ENCODE results near the gene KCP.

Gene KCP

DNA sequence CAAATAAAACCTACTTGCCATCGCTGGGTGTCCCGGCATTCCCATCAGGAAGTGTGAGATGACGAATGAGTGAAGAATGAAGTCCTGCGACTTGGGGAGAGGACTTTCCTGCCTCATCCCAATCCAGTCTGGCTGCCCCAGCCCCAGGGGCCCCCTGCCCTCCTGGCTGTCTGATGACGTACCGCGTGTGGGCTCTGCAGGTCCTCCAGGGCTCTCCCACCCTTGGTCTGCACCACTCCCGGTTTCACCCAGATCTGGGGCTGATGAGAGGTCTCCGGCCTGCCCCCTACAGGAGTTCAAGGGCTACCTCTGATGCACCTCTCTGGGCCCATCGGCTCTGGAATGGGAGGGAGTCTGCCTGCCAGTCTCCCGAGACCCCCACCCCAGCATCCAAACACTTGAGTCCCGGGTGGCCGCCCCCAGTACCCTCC is 38.1 kb downstream of the KCP start:
- no peak for DNase-seq (ENCODE audit: low read depth)

- DNase-seq (ENCODE audit: low read depth) = no peak
These were observed 39.5 kb downstream of the KCP start for GRCh38 chr7:128871050-128871449.

GRCh38 chr7:128869944-128870285 is 40.6 kb downstream of the KCP start:
- DNase-seq (ENCODE audit: low read depth) = no peak

- no peak for DNase-seq (ENCODE audit: low read depth)
These were observed 41.2 kb downstream of the KCP start for GRCh38 chr7:128869138-128869943.

DNA sequence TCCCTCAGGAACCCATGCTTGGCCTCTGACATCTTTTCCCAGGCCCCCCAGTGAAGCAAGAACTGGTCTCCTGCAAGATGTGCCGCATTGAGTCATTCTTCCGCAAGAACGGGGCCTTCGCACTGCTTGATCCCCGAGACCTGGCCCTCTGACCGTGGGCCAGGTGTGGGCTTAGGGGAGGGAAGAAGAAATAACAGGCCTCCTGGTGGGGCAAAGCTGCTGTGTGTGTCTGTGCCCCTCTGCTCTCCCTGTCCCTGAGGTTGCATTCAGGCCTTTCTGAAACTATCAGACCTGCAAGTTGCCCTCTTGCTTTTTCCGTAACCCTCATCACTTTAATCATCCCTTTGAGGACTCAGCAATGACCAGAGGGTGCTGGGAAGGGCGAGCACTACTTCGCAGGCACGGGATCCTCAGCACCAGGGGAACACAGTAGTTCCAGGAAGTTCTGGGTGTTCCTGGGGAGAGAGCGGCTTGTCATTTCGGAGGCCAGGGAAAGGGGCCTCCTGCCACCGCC is 41.8 kb downstream of the KCP start:
- DNase-seq (ENCODE audit: low read depth) = no peak

- DNase-seq (ENCODE audit: low read depth) = no peak
These were observed 42.5 kb downstream of the KCP start for GRCh38 chr7:128867842-128868623.

- DNase-seq (ENCODE audit: low read depth) = no peak
These were observed 43.3 kb downstream of the KCP start for GRCh38 chr7:128867241-128867640.

DNA sequence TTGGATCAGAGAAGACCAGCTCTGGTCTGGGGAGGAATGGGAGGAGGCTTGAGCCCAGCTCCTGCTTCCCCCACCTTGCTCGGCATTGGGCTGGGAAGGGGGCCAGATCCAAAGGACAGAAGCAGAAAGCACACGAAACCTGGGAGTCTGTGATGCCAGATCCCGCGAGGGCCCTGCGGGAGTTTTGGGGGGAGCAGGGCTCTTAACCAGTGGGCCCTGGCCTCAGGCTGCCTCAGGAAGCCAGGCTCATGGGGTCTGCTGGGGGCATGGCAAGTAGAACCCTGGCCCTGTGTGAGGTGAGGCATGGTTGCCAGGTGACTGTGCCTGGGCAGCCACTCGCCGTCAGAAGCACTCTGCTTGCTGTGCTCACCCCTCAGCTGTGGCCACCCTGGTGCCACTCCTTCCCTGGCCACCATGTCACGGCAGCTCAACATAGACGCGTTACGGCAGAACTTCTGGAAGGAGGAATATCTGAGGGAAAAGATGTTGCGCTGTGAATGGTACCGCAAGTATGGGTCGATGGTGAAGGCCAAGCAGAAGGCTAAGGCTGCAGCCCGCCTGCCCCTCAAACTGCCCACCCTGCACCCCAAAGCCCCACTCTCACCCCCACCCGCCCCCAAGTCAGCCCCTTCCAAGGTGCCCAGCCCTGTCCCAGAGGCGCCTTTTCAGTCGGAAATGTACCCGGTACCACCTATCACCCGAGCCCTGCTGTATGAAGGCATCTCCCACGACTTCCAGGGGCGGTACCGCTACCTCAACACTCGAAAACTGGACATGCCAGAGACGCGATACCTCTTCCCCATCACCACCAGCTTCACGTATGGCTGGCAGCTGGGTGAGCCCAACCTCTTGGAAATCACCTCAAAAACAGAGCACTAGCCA is 44.3 kb downstream of the KCP start:
- no peak for DNase-seq (ENCODE audit: low read depth)

GRCh38 chr7:128865303-128865702 is 45.2 kb downstream of the KCP start:
- DNase-seq (ENCODE audit: low read depth) = no peak

DNA sequence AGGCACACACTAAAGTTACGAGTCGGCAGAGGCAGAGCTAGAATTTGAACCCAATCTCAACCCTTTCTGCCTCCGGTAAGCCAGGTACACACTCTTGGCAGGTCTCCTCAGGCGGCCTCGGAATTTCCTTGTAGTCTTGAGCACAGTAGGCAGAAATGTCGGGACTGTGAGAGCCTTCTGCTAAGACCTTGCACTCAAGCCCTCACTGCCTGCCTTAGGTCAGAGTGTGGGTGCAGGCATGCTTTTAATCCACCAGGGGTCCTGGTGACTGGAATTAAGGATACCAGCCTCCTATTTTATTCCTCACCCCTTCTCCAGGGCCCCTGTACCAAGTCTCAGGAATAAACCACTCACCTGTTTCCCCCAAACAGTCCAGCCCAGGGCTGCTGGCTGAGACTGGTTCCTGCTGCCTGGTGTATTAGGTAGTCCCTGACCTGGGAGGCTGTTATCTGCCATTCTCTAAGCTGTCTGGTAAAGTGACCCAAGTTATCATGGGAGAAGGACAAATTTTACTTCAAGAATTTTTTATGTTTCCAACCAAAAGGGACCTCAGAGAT is 47.0 kb downstream of the KCP start:
- peak; percentile 20 for DNase-seq (ENCODE audit: low read depth)

- peak; percentile 99 for DNase-seq (ENCODE audit: low read depth)
These were observed 47.7 kb downstream of the KCP start, which contains the start of gene ATP6V1F for GRCh38 chr7:128862571-128863432. TSS of gene ATP6V1F (plus strand) at chr7:128862856. CDS start at chr7:128862905, 49 bp downstream.

DNA sequence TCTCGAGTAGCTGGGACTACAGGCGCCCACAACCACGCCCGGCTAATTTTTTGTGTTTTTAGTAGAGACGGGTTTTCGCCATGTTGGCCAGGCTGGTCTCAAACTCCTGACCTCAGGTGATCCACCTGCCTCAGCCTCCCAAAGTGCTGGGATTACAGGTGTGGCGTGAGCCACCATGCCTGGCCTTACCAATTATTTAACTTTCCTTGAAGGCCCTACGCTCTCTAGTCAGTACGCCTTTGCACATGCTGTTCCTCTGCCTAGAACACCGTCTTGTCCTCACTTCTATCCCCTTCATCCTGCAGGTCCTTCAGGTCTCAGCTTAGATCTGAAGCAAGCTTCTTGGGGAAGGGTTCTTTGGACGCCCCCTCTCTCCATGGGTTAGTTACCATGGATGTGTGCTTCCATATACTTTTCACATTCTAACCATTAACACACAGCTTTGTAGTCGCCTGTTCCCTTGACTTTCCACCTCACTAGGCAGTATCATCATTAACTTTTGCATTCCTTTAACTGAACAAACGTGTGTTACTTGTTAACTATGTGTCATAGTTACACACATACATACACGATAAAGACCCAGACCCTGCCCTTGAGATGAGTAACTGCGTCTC is 48.4 kb downstream of the KCP start:
- no peak for DNase-seq (ENCODE audit: low read depth)

DNA sequence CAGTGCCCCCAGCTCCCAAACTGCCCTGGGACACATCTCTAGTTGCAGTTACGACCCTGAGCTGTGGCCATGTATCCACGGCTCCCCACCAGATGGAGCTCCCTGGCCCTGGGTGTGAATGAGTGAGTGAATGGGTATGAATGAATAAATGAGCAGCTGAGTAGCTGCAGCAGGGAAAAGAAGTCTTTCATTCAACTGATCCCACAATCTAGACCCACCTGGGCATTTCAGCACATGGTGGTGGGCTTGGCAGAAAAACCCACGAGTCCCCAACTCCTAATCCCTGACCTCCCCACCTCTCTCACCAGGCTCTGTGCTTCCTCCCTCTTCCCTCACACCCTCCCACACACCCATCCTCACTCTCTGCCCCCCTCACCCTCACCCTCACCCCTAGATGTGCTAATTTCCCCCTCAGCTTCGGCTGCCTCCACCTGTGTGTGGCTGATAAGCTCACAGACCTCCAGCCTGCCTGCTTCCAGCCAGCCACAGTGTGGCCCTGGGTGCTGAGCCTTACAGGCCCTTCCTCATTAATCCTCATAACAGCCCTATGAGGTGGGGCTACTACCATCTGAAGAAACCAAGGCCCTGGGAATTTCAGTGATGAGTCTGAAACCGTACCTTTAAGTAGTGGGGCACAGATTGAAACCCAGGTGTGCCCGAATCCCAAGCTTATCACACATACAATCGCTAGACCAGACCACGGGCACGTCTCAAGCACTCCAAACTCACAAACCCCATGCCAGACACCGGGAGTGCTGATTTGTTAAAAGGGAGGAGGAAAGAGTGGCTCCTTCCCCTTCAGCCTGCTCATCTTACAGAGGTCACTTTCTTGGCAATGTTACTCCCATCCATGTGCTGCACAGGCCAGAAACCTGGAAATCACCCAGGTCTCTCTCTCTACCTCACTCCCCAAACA is 50.1 kb downstream of the KCP start:
- no peak for DNase-seq (ENCODE audit: low read depth)

- DNase-seq (ENCODE audit: low read depth) = no peak
These were observed 51.0 kb downstream of the KCP start for GRCh38 chr7:128859232-128860157.

DNA sequence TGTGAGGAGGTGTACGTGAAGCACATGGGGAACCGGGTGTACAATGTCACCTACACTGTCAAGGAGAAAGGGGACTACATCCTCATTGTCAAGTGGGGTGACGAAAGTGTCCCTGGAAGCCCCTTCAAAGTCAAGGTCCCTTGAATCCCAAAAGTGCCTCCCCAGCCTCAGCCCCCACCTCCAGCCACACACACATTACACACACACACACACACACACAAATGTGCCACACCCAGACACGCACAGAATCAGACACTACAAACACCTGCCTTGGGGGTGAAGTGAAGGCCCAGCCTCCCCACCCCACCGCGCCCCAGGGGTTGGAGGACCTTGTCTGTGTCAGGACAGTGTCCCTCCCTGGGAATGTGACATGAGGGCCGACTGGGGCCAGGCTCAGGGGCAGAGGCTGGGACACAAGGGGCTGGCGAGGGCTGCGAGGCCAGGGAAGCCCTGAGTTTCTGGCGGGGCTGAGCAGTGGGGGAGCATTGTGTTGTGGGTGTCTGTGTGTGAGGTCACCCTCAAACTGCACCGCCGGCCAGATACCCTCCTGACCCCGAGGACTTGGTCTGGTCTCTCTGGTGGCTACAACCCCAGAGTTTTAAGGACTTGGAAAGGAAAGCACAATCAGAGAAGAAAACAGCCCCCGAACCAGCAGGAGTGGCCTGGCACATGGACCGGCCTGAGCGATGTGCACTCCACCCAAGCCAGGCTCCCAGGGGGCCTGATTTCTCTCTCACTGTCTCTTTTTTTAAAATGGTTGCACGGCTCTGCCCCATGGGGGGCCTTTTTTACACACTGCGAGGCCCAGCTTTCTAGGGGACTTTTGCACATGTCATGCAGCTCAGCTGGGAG is 51.9 kb downstream of the KCP start:
- no peak for DNase-seq (ENCODE audit: low read depth)

- no peak for DNase-seq (ENCODE audit: low read depth)
These were observed 54.3 kb downstream of the KCP start for GRCh38 chr7:128856001-128856718.

GRCh38 chr7:128855559-128855958 is 55.0 kb downstream of the KCP start:
- DNase-seq (ENCODE audit: low read depth) = no peak
